HG03108 (cell line): ENCODE data around the gene GOLGA6L7.
"Not testable (repeated sequence)": the region's sequence is repeated elsewhere in the genome, so short reads cannot be mapped to it uniquely, and the experiment has no call there.

Source experiments
- ATAC-seq: cut with Tn5 transposase; IDR thresholded peaks from one replicate; pipeline ENCODE4 v1.9.1; 2021; ENCODE audit warnings: moderate library complexity; ENCODE audit not compliant: unreplicated experiment

Gene GOLGA6L7

DNA sequence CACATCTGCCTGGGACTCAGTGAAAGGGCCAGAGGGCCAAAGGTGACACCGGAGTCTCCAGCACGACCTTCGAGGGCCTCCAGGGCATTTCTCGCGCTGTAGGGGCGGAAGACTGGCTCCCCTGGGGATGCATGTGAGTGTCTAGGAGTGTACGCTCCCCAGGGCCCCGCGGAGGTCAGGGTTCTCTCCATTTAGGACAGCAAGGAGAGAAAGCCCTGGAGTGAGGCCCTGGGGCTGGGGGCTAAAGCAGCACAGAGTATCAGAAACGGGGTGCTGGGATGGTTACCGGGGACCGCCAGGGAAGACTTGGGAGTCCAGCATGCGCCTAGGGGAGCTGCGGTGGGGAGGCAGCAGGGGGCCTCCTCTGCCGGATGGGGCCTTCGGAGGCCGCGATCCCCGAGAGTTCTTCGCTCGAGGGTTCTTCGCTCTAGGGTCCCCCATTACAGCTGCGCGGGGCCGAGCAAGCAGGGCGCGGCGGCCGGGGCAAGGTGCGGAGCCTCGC is 36.7 kb upstream of the GOLGA6L7 start:
- ATAC-seq = no peak

DNA sequence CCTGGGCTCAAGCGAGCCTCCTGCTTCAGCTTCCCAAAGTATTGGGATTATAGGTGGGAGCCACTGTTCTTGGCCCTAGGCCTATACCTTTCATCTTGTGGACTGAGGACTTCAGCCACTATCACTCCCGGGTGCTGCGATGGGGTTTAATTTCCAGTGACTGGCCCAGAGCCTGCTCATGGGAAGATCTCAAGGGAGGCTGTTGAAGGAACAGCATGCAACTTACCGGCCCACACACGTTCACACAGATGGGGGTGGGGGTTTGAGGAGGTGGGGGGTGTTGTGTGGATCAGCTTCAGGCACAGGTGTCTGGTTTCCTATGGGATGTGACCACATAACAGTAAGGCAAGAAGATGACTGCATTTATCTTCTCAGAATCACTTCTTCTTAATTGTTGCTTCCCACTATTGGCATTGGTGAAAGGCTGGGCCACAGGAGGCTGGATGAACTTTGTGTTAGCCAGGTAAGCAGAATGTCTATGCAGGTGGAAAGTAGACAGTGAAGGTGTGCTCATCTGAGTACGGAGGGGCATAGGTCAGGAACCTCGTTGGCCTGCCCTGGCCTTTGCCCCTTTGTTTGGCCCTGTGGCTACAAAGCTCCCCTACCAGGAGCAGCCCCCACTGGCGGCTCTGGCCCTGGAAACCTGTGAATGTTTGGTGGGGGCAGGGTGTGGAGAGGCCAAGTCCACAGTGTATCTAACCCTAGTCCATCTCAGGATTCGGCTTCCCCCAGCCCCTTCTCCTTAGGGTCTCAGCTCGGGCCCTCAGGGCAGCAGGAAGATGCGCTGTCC is 35.9 kb upstream of the GOLGA6L7 start:
- ATAC-seq = no peak

DNA sequence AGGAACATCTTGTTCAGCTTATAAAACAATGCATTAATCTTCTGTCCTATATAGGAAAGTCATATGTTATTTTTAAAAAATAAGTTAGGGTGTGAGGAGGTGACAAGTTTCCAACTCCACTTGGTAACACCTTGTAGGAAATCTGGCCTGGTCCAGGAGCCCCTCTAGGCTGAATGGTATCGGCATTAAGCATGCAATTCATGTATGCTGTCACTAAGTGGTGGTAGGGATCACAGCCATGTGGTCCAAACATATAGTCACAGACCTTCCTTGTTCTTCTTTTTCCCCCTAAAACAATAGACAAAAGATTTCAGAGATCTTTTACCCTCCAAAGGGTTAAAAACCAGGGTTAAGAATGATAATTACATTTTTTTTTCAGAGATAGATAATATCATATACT is 33.2 kb upstream of the GOLGA6L7 start:
- no peak for ATAC-seq

DNA sequence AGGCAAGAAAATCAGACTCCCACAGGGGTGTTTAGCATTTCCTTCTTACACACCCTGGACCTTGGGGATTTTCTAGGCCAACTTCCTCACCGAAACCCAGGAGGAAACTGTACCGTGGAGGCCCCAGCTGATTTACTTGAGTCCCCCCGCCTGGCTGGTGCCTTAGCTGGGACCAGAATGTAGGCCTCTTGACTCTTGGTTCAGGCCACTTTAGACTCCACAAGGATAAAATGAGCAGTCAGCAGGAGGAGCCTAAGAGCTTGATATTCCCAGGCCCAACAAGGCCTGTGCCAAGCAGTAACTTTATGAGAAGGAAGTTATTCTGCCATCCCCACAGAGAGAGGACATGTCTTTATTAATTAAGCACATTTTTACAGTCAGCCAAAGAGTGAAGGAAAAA is 32.7 kb upstream of the GOLGA6L7 start:
- ATAC-seq = no peak

DNA sequence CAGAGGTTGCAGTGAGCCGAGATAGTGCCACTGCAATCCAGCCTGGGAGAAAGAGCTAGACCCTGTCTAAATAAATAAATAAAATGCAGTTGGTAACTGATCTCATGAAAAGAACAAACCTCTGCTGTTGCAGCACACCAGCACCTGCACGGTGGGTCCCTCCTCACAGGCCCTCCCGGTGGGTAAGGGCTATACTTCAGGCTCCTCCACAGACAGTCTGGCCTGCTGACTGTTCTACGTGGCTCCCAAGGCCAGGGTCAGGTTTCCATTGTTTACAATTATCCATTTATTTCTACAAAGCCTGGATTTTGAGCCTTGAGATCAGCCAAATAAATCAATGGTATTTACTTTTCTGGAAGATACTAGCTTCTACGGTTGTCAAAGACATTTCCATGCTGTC is 32.2 kb upstream of the GOLGA6L7 start:
- no peak for ATAC-seq

DNA sequence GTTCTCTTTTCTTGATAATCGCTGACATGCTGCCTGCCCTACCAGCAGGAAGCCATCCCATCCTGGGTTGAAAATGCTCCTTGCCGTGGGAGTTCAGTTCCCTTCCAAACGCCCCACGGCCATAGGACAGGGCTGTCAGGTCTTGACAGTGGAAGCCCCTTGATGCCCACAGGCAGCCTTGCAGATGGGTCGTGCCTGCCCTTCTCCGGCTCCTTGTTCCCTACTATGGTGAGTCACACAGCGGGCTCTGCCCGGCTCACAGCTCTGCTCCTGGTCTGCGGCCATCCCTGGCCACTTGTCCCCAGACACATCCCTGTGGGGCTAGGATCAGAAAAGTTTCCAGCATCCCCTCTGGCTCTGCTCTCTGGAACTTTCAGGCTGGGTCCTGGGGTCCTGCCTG is 31.1 kb upstream of the GOLGA6L7 start:
- no peak for ATAC-seq

DNA sequence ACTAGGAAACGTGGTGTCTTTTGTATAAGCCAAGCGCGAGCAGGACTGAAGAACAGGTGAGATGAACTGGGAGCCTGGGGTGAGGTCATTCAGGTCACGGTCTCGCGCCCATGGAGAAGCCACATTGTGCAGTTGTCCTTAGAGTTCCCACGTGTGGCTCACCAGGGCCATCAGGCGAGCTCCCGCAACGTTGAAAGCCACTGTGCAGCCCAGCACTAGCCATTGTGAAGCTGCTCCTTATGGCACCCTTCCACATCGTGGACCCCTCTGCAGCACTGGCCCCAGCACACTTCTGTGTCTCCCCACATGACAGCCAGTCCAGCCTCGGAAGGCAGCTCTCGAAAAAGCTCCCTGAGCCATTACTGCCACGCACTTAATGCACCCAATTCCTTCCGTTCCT is 29.8 kb upstream of the GOLGA6L7 start:
- no peak for ATAC-seq

DNA sequence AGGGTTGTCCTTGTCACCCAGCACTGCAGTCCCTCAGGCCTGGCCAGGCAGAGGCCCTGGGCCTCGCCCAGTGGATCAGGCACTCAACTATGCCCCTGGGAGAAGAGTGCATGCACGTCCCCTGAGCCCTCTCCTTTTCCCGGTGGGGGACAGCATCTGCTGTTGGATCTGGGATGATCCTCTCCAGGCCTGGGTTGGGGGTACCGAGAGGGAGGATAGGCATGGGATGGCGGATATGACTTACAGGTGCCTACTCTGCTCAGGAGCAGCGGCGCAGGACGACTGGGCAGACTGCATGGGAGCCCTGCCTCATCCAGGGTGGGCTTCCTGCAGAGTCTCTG is 28.4 kb upstream of the GOLGA6L7 start:
- no peak for ATAC-seq

DNA sequence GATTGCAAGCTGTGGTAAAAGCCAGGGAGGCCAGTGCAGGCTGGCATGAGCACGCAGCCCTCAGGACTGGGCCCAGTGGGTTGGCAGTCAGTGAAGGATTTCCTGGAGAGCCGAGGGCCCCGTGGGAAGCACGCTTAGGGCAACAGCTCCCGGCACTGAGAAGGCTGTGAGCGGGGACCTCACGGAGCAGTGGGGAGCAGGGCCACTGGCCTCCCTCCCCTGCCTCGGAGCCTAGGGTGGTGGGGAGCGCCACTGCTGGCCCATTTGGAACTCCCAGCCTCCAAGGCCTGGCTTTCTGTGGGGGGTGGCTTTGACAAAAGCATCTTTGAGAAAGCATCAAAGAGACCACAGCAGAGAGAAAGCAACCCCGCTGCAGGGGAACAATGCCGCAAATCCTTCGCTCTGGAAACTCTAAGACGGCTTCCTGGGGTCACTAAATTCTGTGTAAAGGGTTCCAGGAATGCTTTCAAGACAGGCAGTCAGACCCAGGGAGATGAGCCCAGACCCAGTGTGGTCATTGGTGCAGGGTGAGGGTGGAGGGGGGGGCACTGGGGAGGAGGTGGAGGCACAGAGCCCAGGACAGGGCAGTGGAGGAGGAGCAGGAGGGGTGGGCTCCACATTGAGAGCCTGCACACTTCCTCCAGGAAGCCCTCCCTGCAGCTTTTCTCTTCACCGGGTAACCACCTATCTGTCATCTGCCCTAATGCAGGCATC is 27.8 kb upstream of the GOLGA6L7 start:
- ATAC-seq = no peak

DNA sequence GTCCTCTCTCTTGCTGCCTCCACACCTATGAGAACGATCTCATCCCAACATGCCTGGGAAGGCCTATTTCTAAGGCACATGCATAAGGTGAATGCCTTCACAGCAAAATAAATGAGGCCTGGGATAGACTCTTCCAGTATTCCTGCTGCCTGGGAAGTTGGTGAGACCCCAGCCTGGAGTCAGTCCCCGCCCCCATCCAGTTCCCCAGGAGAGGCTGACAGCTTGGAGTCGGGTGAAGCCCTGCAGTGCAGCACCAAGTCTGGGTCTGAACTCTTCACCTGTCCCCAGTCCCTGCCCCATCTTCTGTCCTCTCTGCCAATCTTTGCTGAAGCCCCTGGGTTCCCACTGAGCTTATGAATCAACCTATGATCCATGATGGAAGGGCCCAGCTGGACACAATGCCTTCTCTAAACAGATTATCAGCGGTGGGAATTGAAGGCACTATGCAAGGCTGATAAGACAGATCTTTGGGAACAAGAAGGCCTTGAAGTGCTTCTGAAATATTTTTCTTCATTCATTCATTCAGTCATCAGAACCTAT is 27.1 kb upstream of the GOLGA6L7 start:
- no peak for ATAC-seq

DNA sequence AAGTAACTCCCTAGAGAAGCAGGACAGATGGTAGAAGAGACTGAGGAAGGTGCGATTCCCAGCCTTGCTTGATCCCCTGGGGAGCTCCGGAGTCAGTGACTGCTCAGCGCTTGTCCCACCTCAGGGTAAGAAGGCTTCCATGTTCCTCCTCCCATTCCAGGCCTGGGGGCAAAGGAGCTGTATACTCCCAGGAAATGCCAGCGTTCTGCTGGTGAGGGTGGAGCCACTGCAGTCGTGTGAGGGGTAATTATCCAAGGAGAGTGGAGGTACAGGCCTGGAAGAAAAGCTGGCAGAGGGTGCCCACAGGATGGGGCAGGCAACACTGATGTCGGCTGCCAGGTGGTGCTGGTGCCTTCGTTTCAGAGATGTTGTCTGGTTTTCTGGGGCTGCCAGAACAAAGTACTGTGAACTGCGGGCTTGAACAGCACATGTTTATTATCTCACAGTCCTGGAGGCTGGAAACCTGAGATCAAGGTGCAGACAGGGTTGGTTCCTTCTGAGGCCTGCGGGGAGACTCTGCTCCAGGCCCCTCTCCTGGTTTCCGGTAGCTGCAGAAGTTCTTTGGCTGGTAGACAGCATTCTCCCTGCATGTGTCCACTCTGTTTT is 25.2 kb upstream of the GOLGA6L7 start:
- no peak for ATAC-seq

DNA sequence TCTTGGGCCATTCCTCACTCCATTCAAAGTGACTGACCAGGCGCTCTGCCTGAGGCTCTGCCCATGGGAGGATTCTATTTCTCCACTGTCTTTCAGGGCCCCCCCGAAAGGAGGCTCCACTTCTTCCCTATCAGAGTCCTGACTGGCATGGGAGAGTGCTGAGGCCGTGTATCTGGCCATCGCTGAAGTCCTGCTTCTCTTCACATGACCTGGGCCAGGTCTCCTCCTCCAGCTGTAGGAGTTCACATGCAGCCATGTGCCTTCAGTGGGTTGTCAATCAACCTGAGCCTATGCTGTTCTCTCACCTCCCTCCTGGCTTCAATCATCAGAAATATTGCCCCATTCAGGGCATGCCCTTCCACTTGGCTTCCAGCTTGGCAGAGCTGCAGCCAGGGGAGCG is 24.6 kb upstream of the GOLGA6L7 start:
- no peak for ATAC-seq

DNA sequence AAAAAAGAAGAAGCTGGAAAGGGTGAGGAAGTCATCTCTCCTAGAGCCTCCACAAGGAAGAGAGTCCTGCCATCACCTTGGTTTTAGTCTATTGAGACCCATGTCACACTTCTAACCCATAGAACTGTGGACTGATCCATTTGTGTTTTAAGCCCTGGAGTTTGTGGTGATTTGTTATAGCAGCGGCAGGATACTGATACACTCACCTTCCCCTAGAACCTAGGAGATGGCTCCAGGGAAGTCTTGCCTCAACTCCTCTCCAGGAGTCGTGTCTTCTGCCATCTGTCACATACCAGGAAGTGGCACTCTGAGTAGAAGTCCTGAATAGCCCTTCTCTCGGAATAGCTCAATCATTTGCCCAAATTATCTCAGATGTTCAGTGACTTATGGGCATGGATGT is 22.7 kb upstream of the GOLGA6L7 start:
- ATAC-seq = no peak

DNA sequence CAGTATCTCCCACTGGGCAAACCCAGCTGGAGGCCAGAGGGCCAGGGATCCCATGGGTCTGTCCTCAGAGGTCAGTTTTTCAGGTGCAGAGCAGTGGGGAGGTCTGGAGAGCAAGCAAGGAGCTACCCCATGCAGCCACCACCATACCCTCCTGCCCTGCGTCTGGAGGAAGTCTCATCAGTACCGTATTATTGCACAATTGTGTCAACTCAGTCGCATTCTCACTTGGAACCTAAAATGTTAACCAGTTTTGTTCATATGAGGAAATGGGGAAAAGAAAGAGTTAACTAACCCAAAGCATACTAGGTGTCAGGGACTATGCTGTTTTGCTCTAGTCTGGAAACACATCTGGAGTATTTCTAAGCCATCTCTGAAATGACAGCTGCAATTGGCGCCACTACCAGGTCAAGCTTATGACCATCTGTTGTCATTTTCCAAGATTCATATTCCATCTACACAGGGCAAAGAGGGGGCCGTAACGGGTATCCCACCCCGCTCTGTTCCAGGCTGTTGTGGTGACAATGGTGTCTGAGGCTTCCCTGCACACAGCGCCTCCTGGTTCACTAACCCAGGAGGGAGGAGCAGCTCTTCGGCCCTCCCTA is 20.4 kb upstream of the GOLGA6L7 start:
- no peak for ATAC-seq

DNA sequence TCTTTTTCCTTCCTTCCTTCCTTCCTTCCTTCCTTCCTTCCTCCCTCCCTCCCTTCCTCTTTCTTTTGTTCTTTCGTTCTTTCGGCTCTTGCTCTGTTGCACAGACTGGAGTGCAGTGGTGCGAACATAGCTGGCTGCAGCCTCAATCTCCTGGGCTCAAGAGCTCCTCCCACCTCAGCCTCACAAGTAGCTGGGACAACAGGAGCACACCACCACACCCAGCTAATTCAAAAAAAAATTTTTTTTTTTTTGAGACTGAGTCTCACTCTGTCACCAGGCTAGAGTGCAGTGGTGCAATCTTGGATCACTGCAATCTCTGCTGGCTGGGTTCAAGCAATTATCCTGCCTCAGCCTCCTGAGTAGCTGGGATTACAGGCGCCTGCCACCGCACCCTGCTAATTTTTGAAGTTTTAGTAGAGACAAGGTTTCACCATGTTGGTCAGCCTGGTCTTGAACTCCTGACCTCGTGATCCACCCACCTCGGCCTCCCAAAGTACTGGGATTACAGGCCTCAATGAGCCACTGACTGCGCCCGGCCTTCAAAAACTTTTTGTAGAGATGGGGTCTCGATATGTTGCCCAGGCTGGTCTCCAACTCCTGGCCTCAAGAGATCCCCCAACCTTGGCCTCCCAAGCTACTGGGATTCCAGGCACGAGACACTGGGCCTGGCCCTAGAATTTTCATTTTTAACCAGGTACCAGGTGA is 13.3 kb upstream of the GOLGA6L7 start:
- ATAC-seq = not testable (repeated sequence)

DNA sequence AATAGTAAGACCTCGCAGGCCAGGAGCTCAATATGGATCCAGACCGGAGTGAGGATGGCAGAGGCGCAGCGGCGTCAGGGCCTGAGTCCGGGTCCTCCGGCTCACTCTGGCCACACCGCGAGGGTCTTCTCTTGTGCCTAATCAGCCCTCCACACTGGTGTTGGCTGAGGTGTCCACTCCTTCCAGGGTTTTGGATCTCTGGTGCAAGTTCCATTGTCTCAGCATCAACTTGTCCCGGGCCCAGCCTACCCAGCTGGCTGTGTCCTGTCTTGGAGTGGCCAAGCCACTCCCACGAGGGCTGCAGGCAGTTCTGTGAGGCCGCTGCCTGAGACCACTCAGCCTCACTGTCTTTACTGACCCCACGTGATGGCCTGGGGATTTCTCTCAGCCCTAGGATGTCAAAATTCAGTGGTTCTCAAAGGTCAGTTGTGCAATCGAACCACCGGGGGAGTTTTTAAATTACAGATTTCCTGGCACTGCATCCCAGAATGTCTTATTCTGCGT is 12.6 kb upstream of the GOLGA6L7 start:
- no peak for ATAC-seq

DNA sequence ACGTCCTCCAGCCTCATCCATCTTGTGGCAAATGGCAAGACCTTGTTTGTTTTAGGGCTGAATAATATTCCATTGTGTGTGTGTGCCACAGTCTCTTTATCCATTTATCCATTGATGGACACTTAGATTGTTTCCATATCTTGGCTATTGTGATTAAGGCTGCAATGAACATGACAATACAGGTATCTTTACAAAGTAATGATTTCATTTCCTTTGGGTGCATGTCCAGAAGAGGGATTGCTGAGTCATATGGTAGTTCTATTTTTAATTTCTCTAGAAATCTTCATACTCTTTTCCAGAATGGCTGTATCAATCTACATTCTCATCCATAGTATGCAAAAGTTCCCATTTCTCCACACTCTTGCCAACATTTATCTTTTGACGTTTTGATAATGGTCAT is 6.1 kb upstream of the GOLGA6L7 start:
- not testable (repeated sequence) for ATAC-seq

DNA sequence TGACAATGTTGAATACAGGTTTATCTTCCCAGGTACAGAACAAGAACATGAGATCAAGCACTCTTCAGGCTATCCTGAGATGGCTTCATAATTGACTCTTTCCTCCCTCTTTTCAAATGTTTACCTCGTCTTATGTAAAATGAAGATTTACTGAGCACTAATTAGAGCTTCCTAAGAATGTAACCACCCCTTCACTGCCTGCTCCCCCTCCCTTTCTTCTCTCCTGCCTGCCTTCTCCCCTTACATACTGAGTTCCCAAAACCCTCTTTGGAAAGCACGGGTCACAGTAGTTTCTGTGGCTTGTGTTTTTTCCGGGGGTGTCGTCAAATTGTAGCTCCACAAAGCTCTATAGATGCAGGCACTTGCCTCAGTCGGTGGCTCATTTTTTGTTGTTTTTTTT is 5.2 kb upstream of the GOLGA6L7 start:
- not testable (repeated sequence) for ATAC-seq

DNA sequence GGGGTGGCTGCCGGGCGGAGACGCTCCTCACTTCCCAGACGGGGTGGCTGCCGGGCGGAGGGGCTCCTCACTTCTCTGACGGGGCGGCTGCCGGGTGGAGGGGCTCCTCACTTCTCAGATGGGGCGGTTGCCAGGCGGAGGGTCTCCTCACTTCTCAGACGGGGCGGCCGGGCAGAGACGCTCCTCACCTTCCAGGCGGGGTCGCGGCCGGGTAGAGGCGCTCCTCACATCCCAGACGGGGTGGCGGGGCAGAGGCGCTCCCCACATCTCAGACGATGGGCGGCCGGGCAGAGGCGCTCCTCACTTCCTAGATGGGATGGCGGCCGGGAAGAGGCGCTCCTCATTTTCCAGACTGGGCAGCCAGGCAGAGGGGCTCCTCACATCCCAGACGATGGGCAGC is 1.3 kb upstream of the GOLGA6L7 start:
- not testable (repeated sequence) for ATAC-seq

DNA sequence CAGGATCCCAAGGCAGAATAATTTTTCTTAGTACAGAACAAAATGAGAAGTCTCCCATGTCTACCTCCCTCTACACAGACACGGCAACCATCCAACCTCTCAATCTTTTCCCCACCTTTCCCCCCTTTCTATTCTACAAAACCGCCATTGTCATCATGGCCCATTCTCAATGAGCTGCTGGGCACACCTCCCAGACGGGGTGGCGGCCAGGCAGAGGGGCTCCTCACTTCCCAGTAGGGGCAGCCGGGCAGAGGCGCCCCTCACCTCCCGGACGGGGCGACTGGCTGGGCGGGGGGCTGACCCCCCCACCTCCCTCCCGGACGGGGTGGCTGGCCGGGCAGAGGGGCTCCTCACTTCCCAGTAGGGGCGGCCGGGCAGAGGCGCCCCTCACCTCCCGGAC is 827 bp upstream of the GOLGA6L7 start:
- not testable (repeated sequence) for ATAC-seq

DNA sequence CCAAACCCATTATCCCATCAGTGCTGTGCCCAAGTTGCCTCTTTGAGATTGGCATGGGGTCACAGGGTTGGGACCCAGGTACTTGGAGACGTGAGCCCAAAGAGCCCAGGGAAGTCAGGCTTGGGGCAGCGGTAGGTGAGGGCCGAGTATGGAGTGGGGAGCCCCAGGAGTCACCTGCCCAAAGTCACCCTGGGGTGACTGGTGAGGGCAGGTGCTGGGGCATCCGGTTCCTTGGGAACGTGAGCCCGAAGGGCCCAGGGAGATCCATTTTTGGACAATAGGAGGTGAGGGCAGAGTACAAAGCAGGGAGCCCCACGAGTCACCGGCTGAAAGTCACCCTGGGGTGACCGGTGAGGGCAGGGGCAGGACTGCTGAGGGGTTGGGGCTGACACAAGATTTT is 485 bp downstream of the GOLGA6L7 start:
- not testable (repeated sequence) for ATAC-seq
